ENCODE data around the gene PTGDR. TPM values are rescaled to one million over a fixed set of nuclear protein-coding genes. Genes with fewer than 3 reads are reported as not detected.

PTGDR gene
- total RNA-seq, 1 donor from 2014 or later = not detected

- FAIRE-seq = no peak
- H3K27me3 ChIP-seq (ENCODE audit: control insufficient read depth, insufficient read depth, low read length) = peaks cover 12% of the 10 kb centered on the region
- TF ChIP-seq, protein P1, sequence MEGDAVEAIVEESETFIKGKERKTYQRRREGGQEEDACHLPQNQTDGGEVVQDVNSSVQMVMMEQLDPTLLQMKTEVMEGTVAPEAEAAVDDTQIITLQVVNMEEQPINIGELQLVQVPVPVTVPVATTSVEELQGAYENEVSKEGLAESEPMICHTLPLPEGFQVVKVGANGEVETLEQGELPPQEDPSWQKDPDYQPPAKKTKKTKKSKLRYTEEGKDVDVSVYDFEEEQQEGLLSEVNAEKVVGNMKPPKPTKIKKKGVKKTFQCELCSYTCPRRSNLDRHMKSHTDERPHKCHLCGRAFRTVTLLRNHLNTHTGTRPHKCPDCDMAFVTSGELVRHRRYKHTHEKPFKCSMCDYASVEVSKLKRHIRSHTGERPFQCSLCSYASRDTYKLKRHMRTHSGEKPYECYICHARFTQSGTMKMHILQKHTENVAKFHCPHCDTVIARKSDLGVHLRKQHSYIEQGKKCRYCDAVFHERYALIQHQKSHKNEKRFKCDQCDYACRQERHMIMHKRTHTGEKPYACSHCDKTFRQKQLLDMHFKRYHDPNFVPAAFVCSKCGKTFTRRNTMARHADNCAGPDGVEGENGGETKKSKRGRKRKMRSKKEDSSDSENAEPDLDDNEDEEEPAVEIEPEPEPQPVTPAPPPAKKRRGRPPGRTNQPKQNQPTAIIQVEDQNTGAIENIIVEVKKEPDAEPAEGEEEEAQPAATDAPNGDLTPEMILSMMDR (IDR thresholded peaks at IDR 0.05; ENCODE audit: insufficient read depth, low read length, severe bottlenecking) = no peak
- no peak overlapping the region for H3K4me3 ChIP-seq (ENCODE audit: low read depth, low read length)
- H3K36me3 ChIP-seq (ENCODE audit: control insufficient read depth, insufficient read depth, low read length) = no peaks in the 10 kb centered on the region
- no peak for DNase-seq (ENCODE audit: low read depth)
These were observed 19.5 kb downstream of the PTGDR start for GRCh38 chr14:52286661-52287649.

DNA sequence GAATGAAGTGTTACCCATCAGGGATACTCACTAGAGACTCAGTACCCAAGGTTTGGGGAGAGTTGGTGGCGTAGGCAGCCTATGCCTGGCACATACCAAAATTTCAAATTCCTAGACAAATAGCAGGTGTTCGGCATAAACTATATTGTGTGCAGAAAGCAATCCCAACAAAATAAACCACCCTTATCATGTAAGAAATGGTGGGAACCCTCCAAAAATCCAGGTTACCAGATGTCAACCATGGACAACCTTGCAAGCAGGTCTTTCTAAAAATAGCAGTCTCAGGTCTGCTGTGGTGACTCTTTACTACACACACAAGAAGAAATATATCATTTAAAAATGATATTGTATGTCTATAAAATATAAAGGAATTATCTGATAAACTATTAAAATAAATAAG lies 28.9 kb downstream of the PTGDR start:
- FAIRE-seq (no peak), DNase-seq (ENCODE audit: low read depth) (no peak)
- no peak overlapping the region for H3K4me3 ChIP-seq (ENCODE audit: low read depth, low read length)
- TF ChIP-seq, protein P1 (IDR thresholded peaks at IDR 0.05; ENCODE audit: insufficient read depth, low read length, severe bottlenecking) = no peak
- peaks cover 3% of the 10 kb centered on the region for H3K27me3 ChIP-seq (ENCODE audit: control insufficient read depth, insufficient read depth, low read length)
- H3K36me3 ChIP-seq (ENCODE audit: control insufficient read depth, insufficient read depth, low read length) = no peaks in the 10 kb centered on the region

DNA sequence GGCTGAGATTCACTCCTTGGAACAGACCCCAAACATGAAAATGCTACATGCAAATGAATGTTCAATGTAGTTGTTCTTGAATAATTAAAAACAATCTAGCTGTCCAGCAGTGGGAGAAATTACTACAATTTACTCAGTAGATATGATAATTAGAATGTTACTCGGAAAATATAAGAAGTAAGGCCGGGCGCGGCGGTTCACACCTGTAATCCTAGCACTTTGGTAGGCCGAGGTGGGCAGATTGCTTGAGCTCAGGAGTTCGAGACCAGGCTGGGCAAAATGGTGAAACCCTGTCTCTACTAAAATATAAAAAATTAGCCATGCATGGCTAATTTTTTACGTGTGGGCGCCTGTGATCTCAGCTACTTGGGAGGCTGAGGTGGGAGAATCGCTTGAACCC lies 31.3 kb downstream of the PTGDR start:
- H3K4me3 ChIP-seq (ENCODE audit: low read depth, low read length) = no peak overlapping the region
- FAIRE-seq (no peak), DNase-seq (ENCODE audit: low read depth) (no peak)
- H3K27me3 ChIP-seq (ENCODE audit: control insufficient read depth, insufficient read depth, low read length) = peaks cover 6% of the 10 kb centered on the region
- no peaks in the 10 kb centered on the region for H3K36me3 ChIP-seq (ENCODE audit: control insufficient read depth, insufficient read depth, low read length)
- TF ChIP-seq, protein P1 (IDR thresholded peaks at IDR 0.05; ENCODE audit: insufficient read depth, low read length, severe bottlenecking) = no peak

DNA sequence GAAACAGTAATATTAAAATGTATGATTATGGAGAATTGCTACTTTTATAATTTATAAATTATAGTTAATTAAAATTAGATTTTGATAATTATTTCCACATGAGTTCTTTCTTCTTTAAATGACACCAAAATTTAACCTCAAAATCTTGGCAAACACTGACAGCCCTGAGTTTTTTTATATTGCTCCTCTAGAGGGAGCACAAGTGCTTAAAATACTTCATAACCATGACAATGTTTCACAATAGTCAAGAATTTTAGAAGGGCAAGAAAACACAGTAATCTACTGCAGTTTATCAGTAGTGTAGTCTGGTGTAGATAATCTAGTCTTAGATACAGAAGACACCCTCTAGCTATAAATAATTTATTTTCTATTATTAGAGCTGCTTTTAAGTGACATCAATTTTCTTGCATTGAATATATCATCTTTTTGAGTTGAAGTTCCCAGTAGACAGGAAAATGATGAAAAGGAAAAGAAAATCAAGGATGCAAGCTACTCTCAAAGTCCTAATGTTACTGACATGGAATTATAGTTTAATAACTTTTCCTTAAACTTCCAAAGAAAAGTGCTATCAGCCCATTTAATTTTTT lies 32.3 kb downstream of the PTGDR start:
- peak; percentile 50 for DNase-seq (ENCODE audit: low read depth)
- TF ChIP-seq, protein P1 (IDR thresholded peaks at IDR 0.05; ENCODE audit: insufficient read depth, low read length, severe bottlenecking) = peak; percentile 43
- FAIRE-seq = no peak

DNA sequence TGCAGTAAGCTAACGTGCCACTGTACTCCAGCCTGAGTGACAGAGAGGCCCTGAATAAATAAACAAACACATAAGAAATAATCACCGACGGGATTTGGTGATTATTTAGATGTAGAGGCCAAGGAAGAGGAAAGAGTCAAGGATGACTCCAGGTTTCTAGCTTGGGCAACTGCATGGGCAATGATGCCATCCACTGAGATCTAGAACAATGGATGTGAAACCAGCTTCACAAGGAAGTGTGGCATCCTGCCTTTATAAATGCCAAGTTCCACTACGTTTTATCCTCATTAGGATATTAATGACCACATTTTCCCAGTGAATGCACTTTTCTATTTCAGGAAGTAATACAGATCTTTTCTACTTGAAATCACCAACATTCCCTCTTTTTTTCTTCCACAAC lies 35.7 kb downstream of the PTGDR start:
- TF ChIP-seq, protein P1 (IDR thresholded peaks at IDR 0.05; ENCODE audit: insufficient read depth, low read length, severe bottlenecking) = no peak
- FAIRE-seq (no peak), DNase-seq (ENCODE audit: low read depth) (no peak)
- Histone ChIP-seq H3K4me3 (ENCODE audit: low read depth, low read length) (no peak overlapping the region), H3K36me3 (ENCODE audit: control insufficient read depth, insufficient read depth, low read length) (no peaks in the 10 kb centered on the region), H3K27me3 (ENCODE audit: control insufficient read depth, insufficient read depth, low read length) (peaks cover 5% of the 10 kb centered on the region)

More for the DNA sequence above, 32.3 kb downstream of the PTGDR start:
- H3K36me3 ChIP-seq (ENCODE audit: control insufficient read depth, insufficient read depth, low read length) = no peaks in the 10 kb centered on the region
- no peak overlapping the region for H3K4me3 ChIP-seq (ENCODE audit: low read depth, low read length)
- H3K27me3 ChIP-seq (ENCODE audit: control insufficient read depth, insufficient read depth, low read length) = peaks cover 5% of the 10 kb centered on the region
